Type B pancreatic cell (in vitro differentiated cells): ENCODE data around the gene TOR1AIP1. TPM values are rescaled to one million over a fixed set of nuclear protein-coding genes. Genes with fewer than 3 reads are reported as not detected.

Experiments
- DNase-seq: peaks from one replicate; pipeline ENCODE4 v3.0.0; 2021; ENCODE audit warnings: mixed read lengths; ENCODE audit not compliant: unreplicated experiment; ENCODE audit errors: extremely low spot score
- H3K27ac Mint-ChIP-seq: 2 replicates; pipeline ENCODE4 v1.8.0; 2021; ENCODE audit warnings: mild to moderate bottlenecking, mixed read lengths
- H3K27me3 Mint-ChIP-seq: 2 replicates; pipeline ENCODE4 v1.8.0; 2021; ENCODE audit warnings: mixed read lengths
- H3K36me3 Mint-ChIP-seq: 2 replicates; pipeline ENCODE4 v1.8.0; 2021; ENCODE audit warnings: mixed read lengths
- H3K4me1 Mint-ChIP-seq: one replicate; pipeline ENCODE4 v1.8.0; 2021; ENCODE audit warnings: mixed read lengths; ENCODE audit not compliant: unreplicated experiment
- H3K4me3 Mint-ChIP-seq: 2 replicates; pipeline ENCODE4 v1.8.0; 2021; ENCODE audit warnings: mild to moderate bottlenecking, mixed read lengths
- H3K9me3 Mint-ChIP-seq: 2 replicates; pipeline ENCODE4 v1.8.0; 2021; ENCODE audit warnings: mixed read lengths
- CTCF ChIP-seq: fragments of 200-600 bp; sonication (generic); conservative IDR thresholded peaks from 2 replicates; pipeline ENCODE4 v1.5.0; 2021; ENCODE audit warnings: antibody characterized with exemption, mild to moderate bottlenecking
- total RNA-seq: library from RNA; stranded (reverse); gene quantifications from 2 replicates; pipeline ENCODE4 v1.2.1, GENCODE V29; 2021; ENCODE audit warnings: low replicate concordance

TOR1AIP1 gene
- total RNA-seq, 1 donor from 2014 or later = 22.7 TPM

- Mint-ChIP-seq H3K4me1 (peaks cover 8% of the 10 kb centered on the region), H3K4me3 (no peak overlapping the region), H3K36me3 (no peaks in the 10 kb centered on the region), H3K27ac (no peak overlapping the region), H3K9me3 (no peaks in the 10 kb centered on the region), H3K27me3 (peaks cover 3% of the 10 kb centered on the region)
- no peak for DNase-seq
- no peak for TF ChIP-seq CTCF
These were observed 57.9 kb downstream of the TOR1AIP1 start for GRCh38 chr1:179939941-179940340.

GRCh38 chr1:179941454-179941853, 59.4 kb downstream of the TOR1AIP1 start:
- Mint-ChIP-seq H3K4me1 (peaks cover 8% of the 10 kb centered on the region), H3K27me3 (no peaks in the 10 kb centered on the region), H3K4me3 (no peak overlapping the region), H3K27ac (no peak overlapping the region), H3K9me3 (no peaks in the 10 kb centered on the region), H3K36me3 (no peaks in the 10 kb centered on the region)
- TF ChIP-seq CTCF = no peak
- DNase-seq = no peak

GRCh38 chr1:179950651-179951050, 68.6 kb downstream of the TOR1AIP1 start:
- H3K27ac Mint-ChIP-seq = no peak overlapping the region
- H3K36me3 Mint-ChIP-seq = no peaks in the 10 kb centered on the region
- TF ChIP-seq CTCF = no peak
- H3K4me1 Mint-ChIP-seq = no peaks in the 10 kb centered on the region
- H3K9me3 Mint-ChIP-seq = no peaks in the 10 kb centered on the region
- no peaks in the 10 kb centered on the region for H3K27me3 Mint-ChIP-seq
- no peak for DNase-seq
- H3K4me3 Mint-ChIP-seq = no peak overlapping the region

GRCh38 chr1:179951383-179952144, 69.5 kb downstream of the TOR1AIP1 start:
- Mint-ChIP-seq H3K27ac (no peak overlapping the region), H3K9me3 (no peaks in the 10 kb centered on the region), H3K36me3 (no peaks in the 10 kb centered on the region), H3K4me3 (peak overlapping the region; percentile 31), H3K27me3 (no peaks in the 10 kb centered on the region), H3K4me1 (peaks cover 6% of the 10 kb centered on the region)
- no peak for DNase-seq
- TF ChIP-seq CTCF = no peak

GRCh38 chr1:179952186-179952585, 70.1 kb downstream of the TOR1AIP1 start:
- H3K4me3 Mint-ChIP-seq = peak overlapping the region; percentile 31
- DNase-seq = no peak
- no peak for TF ChIP-seq CTCF
- H3K27ac Mint-ChIP-seq = no peak overlapping the region
- H3K9me3 Mint-ChIP-seq = no peaks in the 10 kb centered on the region
- no peaks in the 10 kb centered on the region for H3K27me3 Mint-ChIP-seq
- H3K36me3 Mint-ChIP-seq = no peaks in the 10 kb centered on the region
- peaks cover 6% of the 10 kb centered on the region for H3K4me1 Mint-ChIP-seq
